HepG2 (cell line): Measurements from ENCODE around the gene MRPL48. TPM values are rescaled to one million over a fixed set of nuclear protein-coding genes. Genes with fewer than 3 reads are reported as not detected.
A peak's percentile ranks its signal among the peaks of the same experiment; 100 is the strongest.

Experiments
- ATRX ChIP-seq: sonication (generic); formaldehyde crosslinking; IDR thresholded peaks from 2 replicates; pipeline ENCODE4 v1.4.0; 2020; ENCODE audit warnings: missing genetic modification reagents, borderline replicate concordance
- BRCA1 ChIP-seq: sonication (generic); formaldehyde crosslinking; IDR thresholded peaks from 2 replicates; pipeline ENCODE4 v1.4.0; 2020; ENCODE audit warnings: missing genetic modification reagents
- FOXA3 ChIP-seq: IDR thresholded peaks from 2 replicates; pipeline ENCODE4 v1.6.1; 2016; ENCODE audit warnings: missing genetic modification reagents, missing compliant biosample characterization
- GATA4 ChIP-seq: sonication (generic); IDR thresholded peaks from 2 replicates; pipeline ENCODE4 v1.6.1; 2016; ENCODE audit warnings: antibody characterized with exemption, low read depth, borderline replicate concordance
- GATAD1 ChIP-seq: IDR thresholded peaks from 2 replicates; pipeline ENCODE4 v1.6.1; 2016; ENCODE audit warnings: missing genetic modification reagents, missing compliant biosample characterization
- KAT8 ChIP-seq: IDR thresholded peaks from 2 replicates; pipeline ENCODE4 v1.6.1; 2016; ENCODE audit warnings: missing genetic modification reagents, missing compliant biosample characterization
- POLR2A ChIP-seq, 2 experiments: IDR thresholded peaks; 2 replicates each; pipeline ENCODE4 v1.6.1; 2011; ENCODE audit warnings: low read depth in 2 of 2, low read length in 2 of 2, mild to moderate bottlenecking in 1 of 2, moderate library complexity in 1 of 2; ENCODE audit not compliant: insufficient read depth in 1 of 2
- SP2 ChIP-seq: sonication (generic); formaldehyde crosslinking; IDR thresholded peaks from 2 replicates; pipeline ENCODE4 v1.5.1; 2020; ENCODE audit warnings: mild to moderate bottlenecking, missing genetic modification reagents
- SRF ChIP-seq: IDR thresholded peaks from 2 replicates; pipeline ENCODE4 v1.6.1; 2011; ENCODE audit warnings: mild to moderate bottlenecking, low read depth, low read length, moderate library complexity
- XRCC5 ChIP-seq: fragments of 200-400 bp; formaldehyde crosslinking; optimal IDR thresholded peaks from 2 replicates; pipeline ENCODE3; 2017; ENCODE audit warnings: mild to moderate bottlenecking, low read length
- ZKSCAN1 ChIP-seq: fragments of 150-350 bp; IDR thresholded peaks from 2 replicates; pipeline ENCODE4 v1.6.1; 2014; ENCODE audit warnings: low read length
- ZNF230 ChIP-seq: sonication (generic); formaldehyde crosslinking; IDR thresholded peaks from 2 replicates; pipeline ENCODE4 v1.4.0; 2020; ENCODE audit warnings: mild to moderate bottlenecking, missing genetic modification reagents
- polyA plus RNA-seq, 8 experiments: library from polyadenylated mRNA; depleted of rRNA in 3 of 8; stranded (reverse) in 7 of 8; unstranded in 1 of 8; fragments of >200 nt; fragmentation: Illumina TruSeq in 4 of 8; extraction: Trizol in 4 of 8; gene quantifications; 2 replicates each; pipeline versions ENCODE4 v1.2.1 to v1.2.3, GENCODE V29; 2011 to 2016; ENCODE audit warnings: low read depth in 4 of 8, missing spikeins in 1 of 8, mixed read lengths in 1 of 8; ENCODE audit not compliant: insufficient read depth in 1 of 8
- total RNA-seq, 5 experiments: library from RNA; depleted of rRNA; stranded (reverse); fragments of >200 nt; fragmentation: Illumina TruSeq; extraction: Trizol; gene quantifications; 2 replicates each; pipeline ENCODE4 v1.2.3, GENCODE V29; 2016; ENCODE audit warnings: low read depth in 1 of 5
- TF ChIP-seq, protein P1 (sequence below): sonication (generic); formaldehyde crosslinking; IDR thresholded peaks from 2 replicates; pipeline ENCODE4 v1.4.0; 2020; ENCODE audit warnings: missing genetic modification reagents, borderline replicate concordance
- TF ChIP-seq, protein P2 (sequence below): sonication (generic); formaldehyde crosslinking; IDR thresholded peaks from 2 replicates; pipeline ENCODE4 v1.4.0; 2020; ENCODE audit warnings: missing genetic modification reagents, borderline replicate concordance
- TF ChIP-seq, protein P3 (sequence below): sonication (generic); formaldehyde crosslinking; IDR thresholded peaks from 2 replicates; pipeline ENCODE4 v1.4.0; 2020; ENCODE audit warnings: missing genetic modification reagents, borderline replicate concordance
- TF ChIP-seq, protein P4 (sequence below): IDR thresholded peaks from 2 replicates; pipeline ENCODE4 v1.6.1; 2018; ENCODE audit warnings: missing genetic modification reagents
- TF ChIP-seq, protein P5 (sequence below): sonication (generic); formaldehyde crosslinking; IDR thresholded peaks from 2 replicates; pipeline ENCODE4 v1.4.0; 2020; ENCODE audit warnings: missing genetic modification reagents, mild to moderate bottlenecking, borderline replicate concordance
- TF ChIP-seq, protein P6 (sequence below): sonication (generic); formaldehyde crosslinking; IDR thresholded peaks from 2 replicates; pipeline ENCODE4 v1.9.0; 2021; ENCODE audit warnings: missing genetic modification reagents, borderline replicate concordance

MRPL48 gene
- total and polyA plus RNA-seq, 2 of the 13 experiments (the other 11 are each of a cell fraction or from before 2014, with no cell fraction given) = 61.2 to 67.9 TPM

DNA sequence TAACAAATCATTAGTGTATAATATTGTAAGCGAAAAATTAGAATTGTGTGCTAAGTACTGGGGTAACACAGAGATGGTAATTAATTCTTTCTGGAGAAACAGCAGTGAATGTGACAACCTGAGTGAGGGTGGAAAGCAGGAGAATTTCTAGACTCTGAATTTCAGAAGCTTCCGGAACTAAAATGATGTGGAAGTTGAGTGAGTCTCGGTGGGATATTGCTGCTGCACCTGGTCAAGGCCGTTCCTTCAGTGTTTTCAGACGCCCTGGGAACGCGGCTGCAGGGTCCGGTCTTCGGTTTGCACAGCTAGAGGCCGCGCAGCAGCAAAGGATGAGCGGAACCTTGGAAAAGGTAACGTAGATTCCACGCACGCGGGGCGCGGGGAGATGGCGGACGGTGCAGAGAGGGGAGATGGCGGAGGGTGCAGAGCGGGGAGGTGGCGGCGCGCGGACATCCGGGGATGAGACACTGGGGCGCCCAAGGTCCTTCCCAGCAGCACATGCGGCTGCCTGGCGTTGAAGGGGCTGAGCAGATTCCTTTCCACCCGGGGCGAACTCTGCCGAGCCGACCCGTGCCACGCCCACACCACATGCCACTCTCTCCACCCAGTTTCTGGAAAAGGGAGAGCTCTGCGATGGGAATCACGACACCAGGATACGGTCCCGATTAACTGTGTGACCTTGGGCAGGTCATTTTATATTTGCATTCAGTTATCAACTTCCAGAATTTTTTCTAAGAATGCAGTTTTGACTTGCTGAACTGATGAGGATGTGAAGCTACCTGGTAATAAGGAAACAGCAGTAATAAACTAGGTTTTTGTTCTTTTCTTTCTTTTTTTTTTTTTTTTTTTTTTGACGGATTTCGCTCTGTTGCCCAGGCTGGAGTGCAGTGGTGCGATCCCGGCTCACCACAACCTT lies at the start of gene MRPL48 (continued):
- TF ChIP-seq ZNF230 (CRISPR knock-in tag) (peak; percentile 95), SP2 (CRISPR knock-in tag) (peak; percentile 50), KAT8 (peak; percentile 97), GATA4 (peak; percentile 56; the same call in 1 of the 2 replicates), SRF (peak; percentile 62; the same call in 1 of the 2 replicates), ATRX (CRISPR knock-in tag) (no peak), POLR2A (IDR thresholded peaks at IDR 0.05; ENCODE audit: insufficient read depth in 1 of 2, low read depth in 2 of 2, low read length in 2 of 2) (peak; percentile 82 to 83), FOXA3 (CRISPR knock-in tag) (peak; percentile 21; the same call in 1 of the 2 replicates), XRCC5 (peak; percentile 94), ZKSCAN1 (no peak), BRCA1 (CRISPR knock-in tag) (0 out of 2 replicates have a peak, but pooled peaks have one; percentile 28), GATAD1 (peak; percentile 96)
- TF ChIP-seq, protein P1, sequence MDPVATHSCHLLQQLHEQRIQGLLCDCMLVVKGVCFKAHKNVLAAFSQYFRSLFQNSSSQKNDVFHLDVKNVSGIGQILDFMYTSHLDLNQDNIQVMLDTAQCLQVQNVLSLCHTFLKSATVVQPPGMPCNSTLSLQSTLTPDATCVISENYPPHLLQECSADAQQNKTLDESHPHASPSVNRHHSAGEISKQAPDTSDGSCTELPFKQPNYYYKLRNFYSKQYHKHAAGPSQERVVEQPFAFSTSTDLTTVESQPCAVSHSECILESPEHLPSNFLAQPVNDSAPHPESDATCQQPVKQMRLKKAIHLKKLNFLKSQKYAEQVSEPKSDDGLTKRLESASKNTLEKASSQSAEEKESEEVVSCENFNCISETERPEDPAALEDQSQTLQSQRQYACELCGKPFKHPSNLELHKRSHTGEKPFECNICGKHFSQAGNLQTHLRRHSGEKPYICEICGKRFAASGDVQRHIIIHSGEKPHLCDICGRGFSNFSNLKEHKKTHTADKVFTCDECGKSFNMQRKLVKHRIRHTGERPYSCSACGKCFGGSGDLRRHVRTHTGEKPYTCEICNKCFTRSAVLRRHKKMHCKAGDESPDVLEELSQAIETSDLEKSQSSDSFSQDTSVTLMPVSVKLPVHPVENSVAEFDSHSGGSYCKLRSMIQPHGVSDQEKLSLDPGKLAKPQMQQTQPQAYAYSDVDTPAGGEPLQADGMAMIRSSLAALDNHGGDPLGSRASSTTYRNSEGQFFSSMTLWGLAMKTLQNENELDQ (CRISPR knock-in tag) = no peak
- TF ChIP-seq, protein P2, sequence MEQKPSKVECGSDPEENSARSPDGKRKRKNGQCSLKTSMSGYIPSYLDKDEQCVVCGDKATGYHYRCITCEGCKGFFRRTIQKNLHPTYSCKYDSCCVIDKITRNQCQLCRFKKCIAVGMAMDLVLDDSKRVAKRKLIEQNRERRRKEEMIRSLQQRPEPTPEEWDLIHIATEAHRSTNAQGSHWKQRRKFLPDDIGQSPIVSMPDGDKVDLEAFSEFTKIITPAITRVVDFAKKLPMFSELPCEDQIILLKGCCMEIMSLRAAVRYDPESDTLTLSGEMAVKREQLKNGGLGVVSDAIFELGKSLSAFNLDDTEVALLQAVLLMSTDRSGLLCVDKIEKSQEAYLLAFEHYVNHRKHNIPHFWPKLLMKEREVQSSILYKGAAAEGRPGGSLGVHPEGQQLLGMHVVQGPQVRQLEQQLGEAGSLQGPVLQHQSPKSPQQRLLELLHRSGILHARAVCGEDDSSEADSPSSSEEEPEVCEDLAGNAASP = no peak
- TF ChIP-seq, protein P3, sequence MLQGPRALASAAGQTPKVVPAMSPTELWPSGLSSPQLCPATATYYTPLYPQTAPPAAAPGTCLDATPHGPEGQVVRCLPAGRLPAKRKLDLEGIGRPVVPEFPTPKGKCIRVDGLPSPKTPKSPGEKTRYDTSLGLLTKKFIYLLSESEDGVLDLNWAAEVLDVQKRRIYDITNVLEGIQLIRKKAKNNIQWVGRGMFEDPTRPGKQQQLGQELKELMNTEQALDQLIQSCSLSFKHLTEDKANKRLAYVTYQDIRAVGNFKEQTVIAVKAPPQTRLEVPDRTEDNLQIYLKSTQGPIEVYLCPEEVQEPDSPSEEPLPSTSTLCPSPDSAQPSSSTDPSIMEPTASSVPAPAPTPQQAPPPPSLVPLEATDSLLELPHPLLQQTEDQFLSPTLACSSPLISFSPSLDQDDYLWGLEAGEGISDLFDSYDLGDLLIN (CRISPR knock-in tag) = peak; percentile 0; the same call in 1 of the 2 replicates
- TF ChIP-seq, protein P4, sequence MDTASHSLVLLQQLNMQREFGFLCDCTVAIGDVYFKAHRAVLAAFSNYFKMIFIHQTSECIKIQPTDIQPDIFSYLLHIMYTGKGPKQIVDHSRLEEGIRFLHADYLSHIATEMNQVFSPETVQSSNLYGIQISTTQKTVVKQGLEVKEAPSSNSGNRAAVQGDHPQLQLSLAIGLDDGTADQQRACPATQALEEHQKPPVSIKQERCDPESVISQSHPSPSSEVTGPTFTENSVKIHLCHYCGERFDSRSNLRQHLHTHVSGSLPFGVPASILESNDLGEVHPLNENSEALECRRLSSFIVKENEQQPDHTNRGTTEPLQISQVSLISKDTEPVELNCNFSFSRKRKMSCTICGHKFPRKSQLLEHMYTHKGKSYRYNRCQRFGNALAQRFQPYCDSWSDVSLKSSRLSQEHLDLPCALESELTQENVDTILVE = peak; percentile 86
- TF ChIP-seq, protein P5, sequence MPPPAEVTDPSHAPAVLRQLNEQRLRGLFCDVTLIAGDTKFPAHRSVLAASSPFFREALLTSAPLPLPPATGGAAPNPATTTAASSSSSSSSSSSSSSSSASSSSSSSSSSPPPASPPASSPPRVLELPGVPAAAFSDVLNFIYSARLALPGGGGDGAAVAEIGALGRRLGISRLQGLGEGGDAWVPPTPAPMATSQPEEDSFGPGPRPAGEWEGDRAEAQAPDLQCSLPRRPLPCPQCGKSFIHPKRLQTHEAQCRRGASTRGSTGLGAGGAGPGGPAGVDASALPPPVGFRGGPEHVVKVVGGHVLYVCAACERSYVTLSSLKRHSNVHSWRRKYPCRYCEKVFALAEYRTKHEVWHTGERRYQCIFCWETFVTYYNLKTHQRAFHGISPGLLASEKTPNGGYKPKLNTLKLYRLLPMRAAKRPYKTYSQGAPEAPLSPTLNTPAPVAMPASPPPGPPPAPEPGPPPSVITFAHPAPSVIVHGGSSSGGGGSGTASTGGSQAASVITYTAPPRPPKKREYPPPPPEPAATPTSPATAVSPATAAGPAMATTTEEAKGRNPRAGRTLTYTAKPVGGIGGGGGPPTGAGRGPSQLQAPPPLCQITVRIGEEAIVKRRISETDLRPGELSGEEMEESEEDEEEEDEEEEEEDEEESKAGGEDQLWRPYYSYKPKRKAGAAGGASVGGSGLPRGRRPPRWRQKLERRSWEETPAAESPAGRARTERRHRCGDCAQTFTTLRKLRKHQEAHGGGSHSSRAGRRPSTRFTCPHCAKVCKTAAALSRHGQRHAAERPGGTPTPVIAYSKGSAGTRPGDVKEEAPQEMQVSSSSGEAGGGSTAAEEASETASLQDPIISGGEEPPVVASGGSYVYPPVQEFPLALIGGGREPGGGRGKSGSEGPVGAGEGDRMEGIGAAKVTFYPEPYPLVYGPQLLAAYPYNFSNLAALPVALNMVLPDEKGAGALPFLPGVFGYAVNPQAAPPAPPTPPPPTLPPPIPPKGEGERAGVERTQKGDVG (CRISPR knock-in tag) = peak; percentile 21; the same call in 1 of the 2 replicates
- TF ChIP-seq, protein P6, sequence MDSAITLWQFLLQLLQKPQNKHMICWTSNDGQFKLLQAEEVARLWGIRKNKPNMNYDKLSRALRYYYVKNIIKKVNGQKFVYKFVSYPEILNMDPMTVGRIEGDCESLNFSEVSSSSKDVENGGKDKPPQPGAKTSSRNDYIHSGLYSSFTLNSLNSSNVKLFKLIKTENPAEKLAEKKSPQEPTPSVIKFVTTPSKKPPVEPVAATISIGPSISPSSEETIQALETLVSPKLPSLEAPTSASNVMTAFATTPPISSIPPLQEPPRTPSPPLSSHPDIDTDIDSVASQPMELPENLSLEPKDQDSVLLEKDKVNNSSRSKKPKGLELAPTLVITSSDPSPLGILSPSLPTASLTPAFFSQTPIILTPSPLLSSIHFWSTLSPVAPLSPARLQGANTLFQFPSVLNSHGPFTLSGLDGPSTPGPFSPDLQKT (CRISPR knock-in tag) = no peak
